DND-41 (cell line): ENCODE measurements around the gene NLRX1.

ENCODE experiments used
- EZH2 ChIP-seq: IDR thresholded peaks from 3 replicates; pipeline ENCODE4 v1.6.1; 2012; ENCODE audit warnings: borderline replicate concordance, low read depth, mild to moderate bottlenecking, moderate library complexity, low read length, inconsistent platforms; ENCODE audit not compliant: severe bottlenecking
- TF ChIP-seq, protein P1 (sequence below): IDR thresholded peaks from 2 replicates; pipeline ENCODE4 v1.5.1; 2012; ENCODE audit warnings: borderline replicate concordance, low read length, moderate library complexity, mild to moderate bottlenecking; ENCODE audit not compliant: poor library complexity, severe bottlenecking; ENCODE audit errors: extremely low read depth

DNA sequence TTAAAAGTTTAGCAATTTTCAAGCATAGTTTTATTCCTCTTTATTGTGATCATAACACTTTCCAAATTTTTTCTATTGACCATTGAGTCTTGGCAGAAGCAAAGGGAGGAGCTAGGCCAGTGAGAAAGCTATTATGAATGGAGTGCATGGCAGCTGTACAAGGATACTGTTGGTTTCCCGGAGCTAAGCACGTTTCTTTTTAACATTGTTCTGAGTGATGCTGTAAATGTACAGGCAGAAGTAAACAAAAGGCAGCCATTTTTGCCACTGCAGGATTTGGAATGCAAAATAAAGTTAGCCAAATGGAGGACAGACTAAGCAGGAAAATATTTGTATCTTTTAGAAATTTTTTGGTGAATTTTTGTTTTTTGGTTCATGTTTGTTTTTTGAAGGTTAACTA lies 53.8 kb downstream of the NLRX1 start:
- TF ChIP-seq, protein P1, sequence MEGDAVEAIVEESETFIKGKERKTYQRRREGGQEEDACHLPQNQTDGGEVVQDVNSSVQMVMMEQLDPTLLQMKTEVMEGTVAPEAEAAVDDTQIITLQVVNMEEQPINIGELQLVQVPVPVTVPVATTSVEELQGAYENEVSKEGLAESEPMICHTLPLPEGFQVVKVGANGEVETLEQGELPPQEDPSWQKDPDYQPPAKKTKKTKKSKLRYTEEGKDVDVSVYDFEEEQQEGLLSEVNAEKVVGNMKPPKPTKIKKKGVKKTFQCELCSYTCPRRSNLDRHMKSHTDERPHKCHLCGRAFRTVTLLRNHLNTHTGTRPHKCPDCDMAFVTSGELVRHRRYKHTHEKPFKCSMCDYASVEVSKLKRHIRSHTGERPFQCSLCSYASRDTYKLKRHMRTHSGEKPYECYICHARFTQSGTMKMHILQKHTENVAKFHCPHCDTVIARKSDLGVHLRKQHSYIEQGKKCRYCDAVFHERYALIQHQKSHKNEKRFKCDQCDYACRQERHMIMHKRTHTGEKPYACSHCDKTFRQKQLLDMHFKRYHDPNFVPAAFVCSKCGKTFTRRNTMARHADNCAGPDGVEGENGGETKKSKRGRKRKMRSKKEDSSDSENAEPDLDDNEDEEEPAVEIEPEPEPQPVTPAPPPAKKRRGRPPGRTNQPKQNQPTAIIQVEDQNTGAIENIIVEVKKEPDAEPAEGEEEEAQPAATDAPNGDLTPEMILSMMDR, result no peak
- no peak for TF ChIP-seq EZH2
